A549 (cell line): Measurements from ENCODE around the gene CALML3. TPM values are rescaled to one million over a fixed set of nuclear protein-coding genes. Genes with fewer than 3 reads are reported as not detected.

Experiments used
- ATAC-seq, 2 experiments: fragments of 200-7000 bp in 1 of 2; fragments of >200 bp in 1 of 2; cut with Nextera tagmentation in 1 of 2; cut with Tn5 transposase in 1 of 2; 3 replicates each; pipeline versions ENCODE4 v1.8.0 to v1.9.1; 2018 to 2020; ENCODE audit warnings: mild to moderate bottlenecking in 1 of 2, moderate library complexity in 1 of 2
- CTCF ChIA-PET: fragments of 300-600 bp; sonication (Branson Sonifier 250); formaldehyde crosslinking; extraction: SDS; loops from one replicate; lab custom pipeline; 2021; ENCODE audit warnings: antibody characterized with exemption, inconsistent platforms; lab: Yijun Ruan, JAX
- POLR2A ChIA-PET: fragments of 350-600 bp; formaldehyde crosslinking; extraction: SDS; loops from one replicate; lab custom pipeline; 2021; ENCODE audit warnings: antibody characterized with exemption, inconsistent platforms; lab: Yijun Ruan, JAX
- DNase-seq, 2 experiments: peaks; one replicate each; pipeline versions ENCODE4 v3.0.0 to v3.0.0-alpha.2; 2011 to 2016; ENCODE audit warnings: low read depth in 1 of 2, low spot score in 1 of 2
- FAIRE-seq: peaks from 2 replicates; lab custom pipeline; 2011; peaks lifted over from hg19 to GRCh38; lab: Jason Lieb, UNC
- H3K27ac ChIP-seq, 2 experiments: fragments of >200 bp; sonication (Bioruptor Twin); formaldehyde crosslinking; 3 replicates each; pipeline ENCODE4 v1.5.1; 2016 to 2017
- H3K4me1 ChIP-seq: fragments of >200 bp; sonication (Bioruptor Twin); formaldehyde crosslinking; 3 replicates; pipeline ENCODE4 v1.6.1; 2016
- H3K4me2 ChIP-seq: fragments of >200 bp; sonication (Bioruptor Twin); formaldehyde crosslinking; 3 replicates; pipeline ENCODE4 v1.6.1; 2016
- H3K4me3 ChIP-seq: fragments of >200 bp; sonication (Bioruptor Twin); formaldehyde crosslinking; 3 replicates; pipeline ENCODE4 v1.5.1; 2016
- H3K9me3 ChIP-seq: fragments of >200 bp; sonication (Bioruptor Twin); formaldehyde crosslinking; 3 replicates; pipeline ENCODE4 v1.6.1; 2016
- CBX2 ChIP-seq: fragments of 200-600 bp; sonication (generic); IDR thresholded peaks from 2 replicates; pipeline ENCODE4 v1.6.1; 2016; ENCODE audit warnings: low read depth, mild to moderate bottlenecking, borderline replicate concordance
- CBX8 ChIP-seq: fragments of 200-600 bp; sonication (generic); IDR thresholded peaks from 2 replicates; pipeline ENCODE4 v1.6.1; 2016
- CEBPB ChIP-seq, 2 experiments: fragments of >200 bp in 1 of 2; sonication (Bioruptor Twin) in 1 of 2; formaldehyde crosslinking in 1 of 2; IDR thresholded peaks; 2 replicates each; pipeline ENCODE4 v1.6.1; 2012 to 2016
- ELK1 ChIP-seq: fragments of 150-350 bp; IDR thresholded peaks from 2 replicates; pipeline ENCODE4 v1.6.1; 2014; ENCODE audit warnings: low read depth, mild to moderate bottlenecking, low read length
- FOSB ChIP-seq: fragments of 250-450 bp; sonication (Bioruptor Pico); IDR thresholded peaks from 2 replicates; pipeline ENCODE4 v1.5.0; 2020; ENCODE audit warnings: mild to moderate bottlenecking, moderate library complexity
- FOSL2 ChIP-seq, 2 experiments: fragments of 450-650 bp in 1 of 2; fragments of >200 bp in 1 of 2; sonication (Bioruptor Twin) in 1 of 2; formaldehyde crosslinking; IDR thresholded peaks; 2 replicates each; pipeline versions ENCODE4 v1.5.0 to v1.6.1; 2016 to 2020; ENCODE audit warnings: mild to moderate bottlenecking in 1 of 2, moderate library complexity in 1 of 2
- FOXS1 ChIP-seq: fragments of 250-450 bp; sonication (Bioruptor Pico); IDR thresholded peaks from 2 replicates; pipeline ENCODE4 v1.5.0; 2020; ENCODE audit warnings: mild to moderate bottlenecking, moderate library complexity
- GATA3 ChIP-seq: IDR thresholded peaks from 2 replicates; pipeline ENCODE4 v1.6.1; 2012; ENCODE audit warnings: borderline replicate concordance
- JUN ChIP-seq, 2 experiments: fragments of >200 bp; sonication (Bioruptor Twin); formaldehyde crosslinking; IDR thresholded peaks; 2 replicates in 1 of 2; 3 replicates in 1 of 2; pipeline ENCODE4 v1.6.1; 2016 to 2017
- KDM5A ChIP-seq: fragments of 200-600 bp; sonication (generic); IDR thresholded peaks from 2 replicates; pipeline ENCODE4 v1.6.1; 2016; ENCODE audit warnings: antibody characterized with exemption, mild to moderate bottlenecking
- MYC ChIP-seq: IDR thresholded peaks from 2 replicates; pipeline ENCODE4 v1.6.1; 2012; ENCODE audit warnings: mild to moderate bottlenecking, inconsistent platforms, low read length, improper control_type of control experiment, borderline replicate concordance
- NFE2L2 ChIP-seq: fragments of 150-350 bp; conservative IDR thresholded peaks from 2 replicates; pipeline ENCODE4 v1.6.1; 2014; ENCODE audit warnings: low read length
- NR3C1 ChIP-seq: fragments of >200 bp; sonication (Bioruptor Twin); formaldehyde crosslinking; IDR thresholded peaks from 3 replicates; pipeline ENCODE4 v1.6.1; 2017
- POLR2A ChIP-seq: IDR thresholded peaks from 2 replicates; pipeline ENCODE4 v1.6.1; 2012; ENCODE audit warnings: mild to moderate bottlenecking, low read length
- RARB ChIP-seq: fragments of 250-450 bp; sonication (Bioruptor Pico); IDR thresholded peaks from 2 replicates; pipeline ENCODE4 v1.8.0; 2021; ENCODE audit warnings: mild to moderate bottlenecking, moderate library complexity
- SREBF2 ChIP-seq: fragments of 450-650 bp; IDR thresholded peaks from 2 replicates; pipeline ENCODE4 v1.6.1; 2014; ENCODE audit warnings: mild to moderate bottlenecking, moderate library complexity
- TFCP2L1 ChIP-seq: fragments of 250-450 bp; sonication (Bioruptor Pico); IDR thresholded peaks from 2 replicates; pipeline ENCODE4 v1.5.0; 2021; ENCODE audit warnings: mild to moderate bottlenecking
- ZSCAN20 ChIP-seq: fragments of 250-450 bp; sonication (Bioruptor Pico); IDR thresholded peaks from 2 replicates; pipeline ENCODE4 v1.8.0; 2022; ENCODE audit warnings: mild to moderate bottlenecking, moderate library complexity
- WGBS: methylation state at CpG from one replicate; pipeline ENCODE4 v1.1.6; 2017; ENCODE audit errors: missing lambda C conversion rate; 5-methylcytosine and 5-hydroxymethylcytosine counted together
- polyA plus RNA-seq, 4 experiments: library from polyadenylated mRNA; depleted of rRNA in 3 of 4; stranded (reverse); fragments of >200 nt; fragmentation: RNase III in 1 of 4; extraction: RNeasy Plus Mini Kit Qiagen cat#74134 plus additional on column Dnase treatment in 1 of 4; gene quantifications; 2 replicates in 3 of 4; 3 replicates in 1 of 4; pipeline ENCODE4 v1.2.3, GENCODE V29; 2011 to 2017
- TF ChIP-seq, protein P1 (sequence below): fragments of >200 bp; sonication (Bioruptor Twin); formaldehyde crosslinking; IDR thresholded peaks from 3 replicates; pipeline ENCODE4 v1.6.1; 2016
- TF ChIP-seq, protein P2 (sequence below): fragments of 250-450 bp; sonication (Bioruptor Pico); IDR thresholded peaks from 2 replicates; pipeline ENCODE4 v1.5.0; 2021; ENCODE audit warnings: mild to moderate bottlenecking, moderate library complexity, borderline replicate concordance

The CALML3 gene
- polyA plus RNA-seq, 2 of the 4 experiments (the other 2 are of a cell fraction) = not detected

- CTCF ChIA-PET = interaction anchor here (5.9 kb wide), 1 partner anchor 91 kb away, joined by 28 read pairs; no protein-coding TSS in a partner anchor
- POLR2A ChIA-PET = no interaction called here
- Histone ChIP-seq H3K9me3 (no peaks in the 10 kb centered on the region), H3K4me1 (no peaks in the 10 kb centered on the region; the same call in 2 of the 3 replicates), H3K4me3 (no peak overlapping the region), H3K27ac (no peak overlapping the region), H3K4me2 (no peak overlapping the region)
- no peak for FAIRE-seq
- no peak for TF ChIP-seq FOXS1 (CRISPR knock-in tag)
- no peak for DNase-seq
- 64% methylated on average over 9 of the region's 10 CpGs for WGBS
- ATAC-seq = no peak
Measured at GRCh38 chr10:5531558-5532306, 7.0 kb downstream of the CALML3 start.

- no peak for TF ChIP-seq GATA3
- TF ChIP-seq RARB (CRISPR knock-in tag) = no peak
- no peak for TF ChIP-seq SREBF2
- TF ChIP-seq MYC = no peak
- TF ChIP-seq KDM5A = no peak
- no peak for TF ChIP-seq NR3C1
- TF ChIP-seq CEBPB (IDR thresholded peaks at IDR 0.05) = no peak
- no peak overlapping the region for H3K4me3 ChIP-seq
- POLR2A ChIA-PET = no interaction called here
- 91% methylated on average over 10 of the region's 10 CpGs for WGBS
- DNase-seq = no peak
- no peak for ATAC-seq
- H3K4me2 ChIP-seq = no peak overlapping the region
- no peak for FAIRE-seq
- CTCF ChIA-PET = interaction anchor here (1.1 kb wide), 1 partner anchor 91 kb away, joined by 3 read pairs; no protein-coding TSS in a partner anchor
- no peaks in the 10 kb centered on the region for H3K9me3 ChIP-seq
- no peak overlapping the region for H3K27ac ChIP-seq
- no peaks in the 10 kb centered on the region; the same call in 2 of the 3 replicates for H3K4me1 ChIP-seq
Measured at GRCh38 chr10:5532307-5532605, 7.5 kb downstream of the CALML3 start.

DNA sequence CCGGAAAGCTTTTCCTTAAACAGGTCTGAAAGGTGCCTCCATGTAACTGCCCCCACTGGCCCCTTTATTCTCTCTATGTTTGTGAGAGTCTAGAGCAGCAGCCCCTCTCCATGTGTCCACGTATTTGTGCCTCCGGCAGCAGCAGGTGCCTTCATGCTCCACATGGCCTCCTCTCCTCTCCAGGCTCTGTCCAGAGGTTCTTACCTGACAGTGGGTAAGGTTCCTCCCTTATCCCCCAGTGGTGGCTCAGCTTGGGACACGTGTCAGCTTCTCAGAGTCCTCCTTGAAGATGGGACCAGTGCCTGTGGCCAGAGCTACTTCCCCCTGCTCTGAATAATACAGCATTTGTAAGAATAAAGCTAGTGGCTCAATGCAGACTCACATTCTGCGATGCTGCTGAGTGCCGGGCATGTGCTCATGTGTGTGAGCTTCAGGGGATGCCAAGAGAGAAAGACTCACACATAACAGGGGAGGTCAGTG, 7.9 kb downstream of the CALML3 start:
- Histone ChIP-seq H3K4me1 (no peaks in the 10 kb centered on the region; the same call in 2 of the 3 replicates), H3K4me2 (no peak overlapping the region), H3K4me3 (no peak overlapping the region), H3K9me3 (no peaks in the 10 kb centered on the region), H3K27ac (no peak overlapping the region)
- TF ChIP-seq FOSB (no peak), ELK1 (no peak), SREBF2 (no peak), CBX8 (no peak), TFCP2L1 (no peak), ZSCAN20 (CRISPR knock-in tag) (no peak), CBX2 (no peak), FOSL2 (IDR thresholded peaks at IDR 0.05) (no peak), FOSL2 (CRISPR knock-in tag; IDR thresholded peaks at IDR 0.05) (no peak), NFE2L2 (no peak), JUN (IDR thresholded peaks at IDR 0.05) (no peak), POLR2A (no peak)
- TF ChIP-seq, protein P1, sequence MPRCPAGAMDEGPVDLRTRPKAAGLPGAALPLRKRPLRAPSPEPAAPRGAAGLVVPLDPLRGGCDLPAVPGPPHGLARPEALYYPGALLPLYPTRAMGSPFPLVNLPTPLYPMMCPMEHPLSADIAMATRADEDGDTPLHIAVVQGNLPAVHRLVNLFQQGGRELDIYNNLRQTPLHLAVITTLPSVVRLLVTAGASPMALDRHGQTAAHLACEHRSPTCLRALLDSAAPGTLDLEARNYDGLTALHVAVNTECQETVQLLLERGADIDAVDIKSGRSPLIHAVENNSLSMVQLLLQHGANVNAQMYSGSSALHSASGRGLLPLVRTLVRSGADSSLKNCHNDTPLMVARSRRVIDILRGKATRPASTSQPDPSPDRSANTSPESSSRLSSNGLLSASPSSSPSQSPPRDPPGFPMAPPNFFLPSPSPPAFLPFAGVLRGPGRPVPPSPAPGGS = no peak
- TF ChIP-seq, protein P2, sequence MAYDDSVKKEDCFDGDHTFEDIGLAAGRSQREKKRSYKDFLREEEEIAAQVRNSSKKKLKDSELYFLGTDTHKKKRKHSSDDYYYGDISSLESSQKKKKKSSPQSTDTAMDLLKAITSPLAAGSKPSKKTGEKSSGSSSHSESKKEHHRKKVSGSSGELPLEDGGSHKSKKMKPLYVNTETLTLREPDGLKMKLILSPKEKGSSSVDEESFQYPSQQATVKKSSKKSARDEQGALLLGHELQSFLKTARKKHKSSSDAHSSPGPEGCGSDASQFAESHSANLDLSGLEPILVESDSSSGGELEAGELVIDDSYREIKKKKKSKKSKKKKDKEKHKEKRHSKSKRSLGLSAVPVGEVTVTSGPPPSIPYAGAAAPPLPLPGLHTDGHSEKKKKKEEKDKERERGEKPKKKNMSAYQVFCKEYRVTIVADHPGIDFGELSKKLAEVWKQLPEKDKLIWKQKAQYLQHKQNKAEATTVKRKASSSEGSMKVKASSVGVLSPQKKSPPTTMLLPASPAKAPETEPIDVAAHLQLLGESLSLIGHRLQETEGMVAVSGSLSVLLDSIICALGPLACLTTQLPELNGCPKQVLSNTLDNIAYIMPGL = no peak
- ATAC-seq (no peak), FAIRE-seq (no peak), DNase-seq (no peak)
- ChIA-PET CTCF (interaction anchor here (1.1 kb wide), 1 partner anchor 90 kb away, joined by 3 read pairs; no protein-coding TSS in a partner anchor), POLR2A (no interaction called here)
- WGBS = 94% methylated on average over 5 of the region's 6 CpGs
